AG10803 (cell line): Measurements from ENCODE around the gene SRM.
A peak's percentile ranks its signal among the peaks of the same experiment; 100 is the strongest.
"Not testable (repeated sequence)": the region's sequence is repeated elsewhere in the genome, so short reads cannot be mapped to it uniquely, and the experiment has no call there.

ENCODE experiments used
- DNase-seq: peaks from one replicate; pipeline ENCODE4 v3.0.0; 2010; ENCODE audit warnings: low read depth
- H3K4me3 ChIP-seq: 2 replicates; pipeline ENCODE4 v1.5.1; 2011; ENCODE audit warnings: mild to moderate bottlenecking, low read length, control low read depth
- TF ChIP-seq, protein P1 (sequence below): conservative IDR thresholded peaks from 2 replicates; pipeline ENCODE4 v1.5.1; 2011; ENCODE audit warnings: mild to moderate bottlenecking, low read length, control low read depth, inconsistent platforms

SRM gene

DNA sequence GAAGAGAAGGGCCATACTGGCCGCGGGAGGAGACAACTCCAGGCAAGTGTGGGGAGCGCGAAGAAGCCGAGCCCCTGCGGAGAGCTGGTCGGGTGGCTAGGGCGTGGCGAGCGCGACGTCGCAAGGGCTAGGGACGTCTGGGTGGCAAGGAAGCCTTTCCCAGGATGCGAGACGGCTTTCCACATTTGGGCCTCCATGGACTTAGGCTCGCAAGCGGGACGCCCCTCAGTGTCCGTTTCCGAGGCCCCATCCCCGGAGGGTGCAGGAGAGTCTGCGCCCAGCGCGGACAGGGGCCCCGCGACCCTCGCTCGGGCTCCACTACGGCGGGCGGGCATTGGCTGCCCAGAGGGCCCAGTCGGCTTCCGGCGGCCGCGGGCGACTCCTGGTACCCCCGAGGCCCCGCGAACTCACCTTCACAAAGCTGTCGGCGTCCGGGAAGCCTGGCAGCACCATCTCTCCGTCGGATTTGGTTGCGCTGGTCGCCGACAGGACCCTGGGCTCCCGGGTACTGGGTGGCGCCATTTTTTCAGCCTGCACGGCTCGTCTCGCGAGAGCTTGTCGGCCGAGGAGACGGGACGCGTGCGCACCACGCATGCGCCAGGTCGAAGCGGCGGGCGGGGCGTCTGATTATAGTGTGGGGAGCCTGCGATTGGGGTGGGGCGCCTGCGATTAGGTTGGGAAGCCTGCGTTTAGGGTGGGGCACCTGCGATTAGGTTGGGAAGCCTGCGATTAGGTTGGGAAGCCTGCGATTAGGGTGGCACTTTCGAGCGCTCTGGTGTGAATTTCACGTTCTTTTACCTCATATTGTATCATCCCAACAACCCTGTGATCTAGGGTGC lies 39.7 kb upstream of the SRM start, which contains the start of gene EXOSC10:
Gene EXOSC10, minus strand, starts transcription at position 560 of the 839 bp plus-strand sequence. Its CDS starts 38 bp downstream, at position 522.
- H3K4me3 ChIP-seq = peak within 1 kb of the TSS; percentile 92
- peak; percentile 83 for DNase-seq
- TF ChIP-seq, protein P1, sequence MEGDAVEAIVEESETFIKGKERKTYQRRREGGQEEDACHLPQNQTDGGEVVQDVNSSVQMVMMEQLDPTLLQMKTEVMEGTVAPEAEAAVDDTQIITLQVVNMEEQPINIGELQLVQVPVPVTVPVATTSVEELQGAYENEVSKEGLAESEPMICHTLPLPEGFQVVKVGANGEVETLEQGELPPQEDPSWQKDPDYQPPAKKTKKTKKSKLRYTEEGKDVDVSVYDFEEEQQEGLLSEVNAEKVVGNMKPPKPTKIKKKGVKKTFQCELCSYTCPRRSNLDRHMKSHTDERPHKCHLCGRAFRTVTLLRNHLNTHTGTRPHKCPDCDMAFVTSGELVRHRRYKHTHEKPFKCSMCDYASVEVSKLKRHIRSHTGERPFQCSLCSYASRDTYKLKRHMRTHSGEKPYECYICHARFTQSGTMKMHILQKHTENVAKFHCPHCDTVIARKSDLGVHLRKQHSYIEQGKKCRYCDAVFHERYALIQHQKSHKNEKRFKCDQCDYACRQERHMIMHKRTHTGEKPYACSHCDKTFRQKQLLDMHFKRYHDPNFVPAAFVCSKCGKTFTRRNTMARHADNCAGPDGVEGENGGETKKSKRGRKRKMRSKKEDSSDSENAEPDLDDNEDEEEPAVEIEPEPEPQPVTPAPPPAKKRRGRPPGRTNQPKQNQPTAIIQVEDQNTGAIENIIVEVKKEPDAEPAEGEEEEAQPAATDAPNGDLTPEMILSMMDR = no peak

DNA sequence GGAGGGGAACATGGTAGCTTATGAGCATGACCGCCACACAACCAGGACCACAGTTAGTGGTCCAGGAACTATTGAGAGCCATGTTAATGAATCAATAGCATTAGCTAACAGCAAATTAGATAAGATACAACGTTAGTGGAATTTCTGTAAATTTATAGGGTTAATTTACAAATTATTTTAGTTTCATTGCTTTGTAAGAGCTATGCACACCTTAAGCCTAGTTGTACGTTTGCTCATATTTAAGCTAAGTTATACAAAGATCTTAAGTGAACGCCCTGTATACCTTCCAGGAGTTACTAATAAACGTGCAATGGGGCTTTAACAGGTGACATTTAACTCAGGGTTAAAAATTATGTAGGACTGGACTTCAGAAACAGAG lies 39.1 kb upstream of the SRM start:
- TF ChIP-seq, protein P1 = no peak

DNA sequence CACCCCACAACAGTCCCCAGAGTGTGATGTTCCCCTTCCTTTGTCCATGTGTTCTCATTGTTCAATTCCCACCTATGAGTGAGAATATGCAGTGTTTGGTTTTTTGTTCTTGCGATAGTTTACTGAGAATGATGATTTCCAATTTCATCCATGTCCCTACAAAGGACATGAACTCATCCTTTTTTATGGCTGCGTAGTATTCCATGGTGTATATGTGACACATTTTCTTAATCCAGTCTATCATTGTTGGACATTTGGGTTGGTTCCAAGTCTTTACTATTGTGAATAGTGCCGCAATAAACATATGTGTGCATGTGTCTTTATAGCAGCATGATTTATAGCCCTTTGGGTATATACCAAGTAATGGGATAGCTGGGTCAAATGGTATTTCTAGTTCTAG lies 24.0 kb upstream of the SRM start:
- not testable (repeated sequence) for H3K4me3 ChIP-seq, DNase-seq

More for the DNA sequence above, 39.1 kb upstream of the SRM start:
- peak overlapping the region; percentile 92 for H3K4me3 ChIP-seq
- no peak for DNase-seq

DNA sequence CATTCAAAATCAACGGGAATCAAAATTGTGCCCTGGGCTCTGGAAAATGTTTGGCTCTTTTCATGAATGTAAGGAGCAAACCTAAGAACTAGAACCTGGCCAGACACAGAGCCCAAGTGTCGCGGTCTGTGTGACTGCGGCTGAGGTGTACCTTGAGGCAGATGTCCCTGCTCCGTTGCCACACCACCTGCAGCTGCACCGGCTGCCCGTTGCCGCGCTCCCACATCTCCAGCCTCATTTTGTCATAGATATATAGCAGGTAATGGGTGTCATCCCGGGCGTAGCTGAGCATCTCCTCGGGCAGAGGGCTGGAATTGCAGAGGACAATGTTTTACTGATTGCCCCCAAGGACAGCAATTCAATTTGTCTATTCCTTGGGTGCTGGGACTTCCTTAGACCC lies 21.1 kb upstream of the SRM start:
- H3K4me3 ChIP-seq = no peak overlapping the region
- TF ChIP-seq, protein P1 = no peak
- DNase-seq = no peak

DNA sequence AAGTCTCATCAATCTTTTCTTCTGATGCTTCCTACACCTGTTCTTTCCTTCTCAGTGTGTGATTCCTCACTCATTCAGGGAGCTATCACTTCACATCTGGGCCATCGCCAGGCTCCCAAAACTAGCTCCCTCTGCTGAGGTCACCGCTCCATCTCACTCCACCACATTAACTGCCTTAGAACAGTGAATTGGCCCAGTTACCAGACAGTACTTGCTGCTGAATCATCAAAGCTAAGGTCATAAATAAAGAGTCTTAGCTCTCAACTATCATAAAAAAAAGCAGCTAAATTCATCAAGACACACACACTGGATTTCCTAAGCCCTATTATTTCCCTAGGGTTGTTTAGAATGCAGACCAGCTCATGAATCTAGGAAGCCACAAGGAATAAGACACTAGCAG lies 18.8 kb upstream of the SRM start:
- no peak overlapping the region for H3K4me3 ChIP-seq
- TF ChIP-seq, protein P1 = no peak
- DNase-seq = peak; percentile 88

DNA sequence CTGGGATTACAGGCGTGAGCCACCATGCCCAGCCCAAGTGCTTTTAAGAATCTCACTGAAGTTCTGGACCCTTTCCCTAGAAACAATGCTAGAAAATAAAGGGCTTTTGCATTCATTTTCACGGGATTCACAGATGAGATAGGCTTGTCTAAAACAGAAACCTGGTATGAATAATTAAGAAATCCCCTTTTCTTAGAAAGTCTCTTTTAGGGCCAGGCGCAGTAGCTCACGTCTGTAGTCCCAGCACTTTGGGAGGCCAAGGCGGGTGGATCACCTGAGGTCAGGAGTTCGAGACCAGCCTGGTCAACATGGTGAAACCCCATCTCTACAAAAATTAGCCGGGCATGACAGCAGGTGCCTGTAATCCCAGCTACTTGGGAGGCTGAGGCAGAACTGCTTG lies 13.6 kb upstream of the SRM start:
- DNase-seq, H3K4me3 ChIP-seq: not testable (repeated sequence)

DNA sequence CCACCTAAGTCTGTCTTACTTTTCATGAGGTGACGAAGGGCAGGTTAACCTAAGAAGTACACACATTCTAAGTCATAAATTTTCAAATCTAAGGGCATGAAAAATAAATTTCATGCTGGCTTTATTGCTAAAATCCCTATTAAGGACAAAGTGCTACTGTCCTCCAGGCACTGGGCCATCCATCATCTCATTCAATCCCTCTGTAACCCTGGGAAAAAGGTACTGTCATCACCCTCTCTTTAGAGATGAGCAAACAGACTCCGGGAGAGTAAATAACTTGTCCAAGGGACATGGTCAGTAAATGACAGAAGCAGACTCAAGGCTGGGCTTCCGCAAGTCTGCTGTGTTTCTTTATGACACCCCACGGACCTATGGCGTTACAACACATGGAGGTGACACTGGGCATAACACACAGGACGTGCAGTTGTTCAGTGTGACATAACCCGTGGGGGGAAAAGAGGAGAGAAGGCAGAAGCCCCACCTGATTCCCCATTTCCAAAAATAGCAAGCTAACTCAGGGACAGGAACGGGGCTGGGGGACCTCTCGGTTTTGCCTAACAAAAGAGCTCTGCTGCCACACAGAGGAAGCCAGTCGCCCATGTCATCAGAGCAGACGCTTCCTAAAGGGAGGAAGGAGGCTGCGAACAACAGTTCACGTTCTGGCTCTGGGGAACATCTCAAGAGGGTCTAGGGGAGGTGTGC lies 12.5 kb upstream of the SRM start:
- no peak overlapping the region for H3K4me3 ChIP-seq
- no peak for DNase-seq
- TF ChIP-seq, protein P1 = no peak

DNA sequence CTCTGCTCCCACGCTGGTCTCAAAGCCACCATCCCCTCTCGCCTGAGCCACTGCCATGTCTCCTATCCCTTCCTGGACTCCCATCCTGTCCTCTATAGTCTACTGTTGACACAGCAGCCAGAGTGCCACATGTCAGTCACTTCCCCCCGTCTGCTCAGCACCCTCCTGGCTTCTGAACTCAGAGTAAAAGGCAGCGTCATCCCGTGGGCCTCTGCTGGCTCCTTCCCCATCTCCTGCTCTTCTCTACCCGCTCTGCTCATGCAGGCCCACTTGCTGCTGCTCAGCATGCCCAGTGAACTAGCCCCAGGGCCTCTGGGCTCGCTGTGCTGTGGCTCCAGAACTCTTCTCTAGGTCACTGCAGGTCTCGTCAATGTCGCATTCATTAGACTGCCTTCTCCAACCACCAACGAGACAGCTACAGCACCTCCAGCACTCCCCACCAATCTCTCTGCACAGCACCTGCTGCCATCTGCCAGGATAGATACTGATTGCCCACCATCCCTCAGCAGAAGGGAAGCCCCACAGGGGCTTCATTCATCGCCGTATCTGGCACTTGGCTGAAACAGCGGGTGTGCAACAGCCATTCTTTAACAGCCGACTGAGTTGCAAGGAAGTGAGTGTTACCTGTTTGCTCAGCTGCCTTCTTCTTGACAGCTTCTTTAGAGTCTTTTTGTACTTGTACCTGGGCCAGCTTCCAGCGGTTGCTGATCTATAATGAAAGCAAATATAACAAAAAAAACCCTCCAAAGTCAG lies 11.8 kb upstream of the SRM start:
- TF ChIP-seq, protein P1 = no peak
- H3K4me3 ChIP-seq = no peak overlapping the region
- no peak for DNase-seq
